Vagina (tissue), 2 donors: ENCODE data around the gene KNDC1. TPM values are rescaled to one million over a fixed set of nuclear protein-coding genes. Genes with fewer than 3 reads are reported as not detected.

ENCODE experiments used
- DNase-seq, 2 donors: peaks; one replicate each; pipeline ENCODE4 v3.0.0-alpha.2; 2017; ENCODE audit errors: extremely low spot score in 2 of 2
- H3K27ac ChIP-seq: fragments of 200-600 bp; sonication (generic); one replicate; pipeline ENCODE4 v1.5.1; 2019
- H3K27me3 ChIP-seq: fragments of 200-600 bp; sonication (generic); one replicate; pipeline ENCODE4 v1.5.1; 2019
- H3K36me3 ChIP-seq, 2 donors: fragments of 200-600 bp; sonication (generic); one replicate each; pipeline ENCODE4 v1.5.1; 2017 to 2019
- H3K4me1 ChIP-seq: fragments of 200-600 bp; sonication (generic); one replicate; pipeline ENCODE4 v1.5.1; 2019
- H3K4me3 ChIP-seq, 2 donors: fragments of 200-600 bp; sonication (generic); 1 replicate in 1 of 2; 2 replicates in 1 of 2; pipeline ENCODE4 v1.5.1; 2016 to 2019
- H3K9me3 ChIP-seq: fragments of 200-600 bp; sonication (generic); one replicate; pipeline ENCODE4 v1.5.1; 2019
- CTCF ChIP-seq, 3 experiments: fragments of 450-650 bp in 2 of 3; fragments of 200-600 bp in 1 of 3; sonication (generic) in 1 of 3; IDR thresholded peaks; one replicate each; pipeline ENCODE4 v1.5.1; 2017 to 2019; ENCODE audit warnings: antibody characterized with exemption in 3 of 3, mild to moderate bottlenecking in 2 of 3, moderate library complexity in 2 of 3
- POLR2A ChIP-seq, 2 donors: fragments of 450-650 bp; IDR thresholded peaks; one replicate each; pipeline ENCODE4 v1.6.1; 2017; ENCODE audit warnings: antibody characterized with exemption in 2 of 2, mild to moderate bottlenecking in 2 of 2, moderate library complexity in 2 of 2
- POLR2AphosphoS5 ChIP-seq, 2 donors: sonication (generic); formaldehyde crosslinking; IDR thresholded peaks; one replicate each; pipeline ENCODE4 v1.9.0; 2017; ENCODE audit warnings: antibody characterized with exemption in 2 of 2, mild to moderate bottlenecking in 2 of 2, low read depth in 1 of 2; ENCODE audit not compliant: insufficient read depth in 1 of 2
- intact Hi-C: fragments of 100-400 bp; cut with DNase I; formaldehyde crosslinking; loops from one replicate; pipeline ENCODE4 v1.15.1; 2023
- microRNA counts, 2 donors: library from miRNA; unstranded; fragments of <30 nt; microRNA quantifications; one replicate each; lab custom pipeline; 2016 to 2017
- microRNA-seq: library from miRNA; unstranded; fragments of <30 nt; microRNA quantifications from one replicate; pipeline ENCODE4, GENCODE V29; 2017; ENCODE audit warnings: borderline number of aligned reads, borderline replicate concordance
- total RNA-seq: library from RNA; depleted of rRNA; stranded (reverse); fragments of >200 nt; gene quantifications from one replicate; pipeline ENCODE4 v1.2.3, GENCODE V29; 2016

The KNDC1 gene
- total RNA-seq, 1 donor from 2014 or later = 3.4 TPM

GRCh38 chr10:133274751-133275683, 115.0 kb downstream of the KNDC1 start:
- no peak for TF ChIP-seq POLR2A (IDR thresholded peaks at IDR 0.05)
- no peak for TF ChIP-seq CTCF (IDR thresholded peaks at IDR 0.05)
- TF ChIP-seq POLR2AphosphoS5 (IDR thresholded peaks at IDR 0.05; ENCODE audit: insufficient read depth in 1 of 2, low read depth in 1 of 2) = no peak
- Histone ChIP-seq H3K9me3 (no peaks in the 10 kb centered on the region), H3K27ac (no peak overlapping the region), H3K4me1 (peaks cover 16% of the 10 kb centered on the region), H3K4me3 (peak overlapping the region in 1 of 2 donors; percentile 30), H3K36me3 (peaks cover 0 to 15% of the 10 kb centered on the region in 2 donors), H3K27me3 (no peaks in the 10 kb centered on the region)
- DNase-seq = no peak
- intact Hi-C loops = no loop called here

GRCh38 chr10:133275684-133276092, 115.7 kb downstream of the KNDC1 start:
- no peak overlapping the region for H3K27ac ChIP-seq
- no peak for DNase-seq
- no peaks in the 10 kb centered on the region for H3K9me3 ChIP-seq
- H3K27me3 ChIP-seq = no peaks in the 10 kb centered on the region
- H3K4me1 ChIP-seq = peaks cover 16% of the 10 kb centered on the region
- peaks cover 0 to 22% of the 10 kb centered on the region in 2 donors for H3K36me3 ChIP-seq
- intact Hi-C loops = no loop called here
- peak overlapping the region; percentile 30 for H3K4me3 ChIP-seq
- TF ChIP-seq POLR2AphosphoS5 (IDR thresholded peaks at IDR 0.05; ENCODE audit: insufficient read depth in 1 of 2, low read depth in 1 of 2) = no peak
- TF ChIP-seq CTCF (IDR thresholded peaks at IDR 0.05) = no peak
- TF ChIP-seq POLR2A (IDR thresholded peaks at IDR 0.05) = no peak

MicroRNAs encoded within 50 kb of the gene (microRNA counts, 767-probe panel; counts per million panel counts)
- microRNA hsa-miR-202-3p (lab: Ali Mortazavi, UCI) = 238 to 261 counts per million in 2 donors

Small RNA genes lying within 50 kb of the gene (microRNA-seq; reads per million reads assigned to microRNA genes)
- 10.5 reads per million, percentile 22 among the genes with 10 or more reads in this experiment for gene MIR202

Other genes with a start within 250 kb of the KNDC1 start
- not detected for gene CFAP46, start 217.6 kb upstream of the KNDC1 start, total RNA-seq
- gene ADGRA1, start 72.3 kb upstream of the KNDC1 start, total RNA-seq = 0.49 TPM
- not detected for gene UTF1, start 70.0 kb downstream of the KNDC1 start, total RNA-seq
- gene VENTX, start 77.6 kb downstream of the KNDC1 start, total RNA-seq = 0.98 TPM
- 11.0 TPM for gene ADAM8, start 116.6 kb downstream of the KNDC1 start, total RNA-seq
- 41.7 TPM for gene TUBGCP2, start 148.7 kb downstream of the KNDC1 start, total RNA-seq
- gene ZNF511, start 148.7 kb downstream of the KNDC1 start, total RNA-seq = 36.3 TPM
- 4.7 TPM for gene CALY, start 176.7 kb downstream of the KNDC1 start, total RNA-seq
- gene PRAP1, start 187.2 kb downstream of the KNDC1 start, total RNA-seq = not detected
- gene FUOM, start 197.8 kb downstream of the KNDC1 start, total RNA-seq = 54.0 TPM
- gene ECHS1, start 213.1 kb downstream of the KNDC1 start, total RNA-seq = 45.4 TPM
- gene PAOX, start 219.0 kb downstream of the KNDC1 start, total RNA-seq = 16.9 TPM
- 57.5 TPM for gene MTG1, start 233.9 kb downstream of the KNDC1 start, total RNA-seq